Superior temporal gyrus (tissue), 1 donor: ENCODE results near the gene KMT2A.
A peak's percentile ranks its signal among the peaks of the same experiment; 100 is the strongest.
"Not testable (repeated sequence)": the region's sequence is repeated elsewhere in the genome, so short reads cannot be mapped to it uniquely, and the experiment has no call there.

Experiments used
- DNase-seq: peaks from one replicate; pipeline ENCODE4 v3.0.0-alpha.2; 2016; ENCODE audit errors: extremely low spot score

The KMT2A gene

GRCh38 chr11:118435893-118436624 is at the start of gene KMT2A:
Gene KMT2A, plus strand, starts transcription at chr11:118436492. Its CDS starts 21 bp downstream, at chr11:118436513.
- DNase-seq: peak; percentile 88

- DNase-seq: no peak
Observed at GRCh38 chr11:118396097-118396501, 40.2 kb upstream of the KMT2A start.

GRCh38 chr11:118397448-118397847 is 38.8 kb upstream of the KMT2A start:
- no peak for DNase-seq

GRCh38 chr11:118398791-118399559 is 37.3 kb upstream of the KMT2A start:
- no peak for DNase-seq

- peak; percentile 97 for DNase-seq
Observed at GRCh38 chr11:118401151-118401879, 35.0 kb upstream of the KMT2A start, which contains the start of gene ATP5MG. Gene ATP5MG, plus strand, starts transcription at chr11:118401606. Its CDS starts 60 bp downstream, at chr11:118401666.

GRCh38 chr11:118401880-118402590 is 34.3 kb upstream of the KMT2A start:
- no peak for DNase-seq

GRCh38 chr11:118402594-118402993 is 33.7 kb upstream of the KMT2A start:
- not testable (repeated sequence) for DNase-seq

- DNase-seq: no peak
Observed at GRCh38 chr11:118406599-118407166, 29.6 kb upstream of the KMT2A start.

GRCh38 chr11:118410055-118410745 is 26.1 kb upstream of the KMT2A start:
- no peak for DNase-seq

- DNase-seq: no peak
Observed at GRCh38 chr11:118411530-118411929, 24.8 kb upstream of the KMT2A start.

GRCh38 chr11:118412921-118413320 is 23.4 kb upstream of the KMT2A start:
- no peak for DNase-seq

GRCh38 chr11:118415062-118415738 is 21.1 kb upstream of the KMT2A start:
- DNase-seq: no peak

- DNase-seq: peak; percentile 36
Observed at GRCh38 chr11:118415739-118416068, 20.6 kb upstream of the KMT2A start.

- DNase-seq: not testable (repeated sequence)
Observed at GRCh38 chr11:118416900-118417299, 19.4 kb upstream of the KMT2A start.

GRCh38 chr11:118417801-118418200 is 18.5 kb upstream of the KMT2A start:
- no peak for DNase-seq

GRCh38 chr11:118418766-118419165 is 17.5 kb upstream of the KMT2A start:
- no peak for DNase-seq

- no peak for DNase-seq
Observed at GRCh38 chr11:118427707-118428106, 8.6 kb upstream of the KMT2A start.

- no peak for DNase-seq
Observed at GRCh38 chr11:118430956-118431355, 5.3 kb upstream of the KMT2A start.

- no peak for DNase-seq
Observed at GRCh38 chr11:118434123-118434552, 2.2 kb upstream of the KMT2A start.
